GM18520 (cell line): ENCODE results near the gene ANKK1.

Source experiments
- ATAC-seq: cut with Tn5 transposase; IDR thresholded peaks from one replicate; pipeline ENCODE4 v1.9.1; 2021; ENCODE audit not compliant: unreplicated experiment

Gene ANKK1

DNA sequence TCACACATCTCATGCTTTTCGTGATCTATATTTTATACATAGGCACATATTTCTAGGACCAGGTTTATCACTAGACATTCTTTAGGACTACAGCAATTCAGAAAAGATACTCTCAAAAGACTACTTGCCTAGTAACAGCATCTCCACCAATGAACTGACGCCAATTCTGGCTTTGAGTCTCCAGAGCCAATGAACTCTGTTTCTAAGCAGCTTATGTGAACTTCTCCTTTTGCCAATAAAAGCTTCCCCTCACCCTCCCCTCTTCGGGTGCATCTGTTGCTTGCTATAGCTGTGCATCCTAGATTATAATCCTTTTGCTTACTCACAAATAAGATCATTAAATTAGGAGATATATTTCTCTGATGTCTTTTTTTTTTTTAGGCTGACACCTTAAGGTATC lies 11.4 kb upstream of the ANKK1 start:
- no peak for ATAC-seq

DNA sequence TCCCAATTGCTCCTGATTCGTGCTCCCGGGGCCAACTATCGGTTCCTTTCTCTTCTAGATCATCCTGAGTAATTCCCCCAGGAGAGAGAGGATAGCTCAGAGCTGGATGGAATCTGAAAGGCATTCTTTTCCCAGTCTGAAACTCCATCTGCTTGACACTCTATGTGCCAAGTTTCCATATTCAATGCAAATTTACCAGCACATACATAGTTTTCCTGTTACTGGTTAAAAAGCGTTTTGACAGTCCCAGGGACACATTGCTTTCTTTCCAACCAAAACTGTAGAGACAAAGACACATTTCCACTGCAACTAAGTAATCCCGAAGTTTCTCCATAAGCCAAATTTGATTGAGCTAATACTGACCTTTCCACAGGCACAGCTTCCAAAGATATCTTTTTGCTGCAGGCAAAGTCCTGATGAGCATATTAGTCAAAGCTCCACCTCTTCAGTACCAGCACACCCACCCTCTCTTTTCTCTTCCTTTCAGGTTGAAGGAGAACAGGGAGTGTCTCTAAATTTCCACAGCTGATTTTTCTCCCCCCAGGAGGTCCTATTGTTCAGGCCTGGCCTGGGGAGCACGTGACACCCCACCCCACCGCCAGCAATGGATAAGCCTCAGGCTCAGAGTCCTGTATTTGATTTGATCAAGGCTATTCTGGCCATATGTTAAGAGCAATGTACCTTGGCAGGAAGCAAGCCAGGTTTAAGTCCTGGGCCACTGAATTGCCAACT lies 9.7 kb upstream of the ANKK1 start:
- ATAC-seq, result no peak

DNA sequence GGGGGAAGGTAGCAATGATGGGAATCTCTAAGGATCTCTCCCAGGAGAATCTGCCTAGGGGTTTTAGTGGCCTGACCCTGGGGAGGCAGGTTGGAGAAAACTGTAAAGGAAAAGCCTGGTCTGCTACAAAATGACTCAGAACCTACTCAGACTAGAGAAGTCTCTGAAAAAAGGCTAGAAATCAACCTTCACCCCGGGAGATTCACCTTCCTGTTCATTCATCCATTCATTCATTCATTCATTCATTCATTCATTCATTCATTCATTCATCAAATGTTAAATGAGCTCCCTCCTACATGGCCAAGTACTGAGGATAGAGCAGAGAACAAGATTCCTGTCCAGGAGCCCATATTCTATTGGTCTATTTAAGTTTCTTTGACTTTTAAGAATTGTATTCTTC lies 8.9 kb upstream of the ANKK1 start:
- no peak for ATAC-seq

DNA sequence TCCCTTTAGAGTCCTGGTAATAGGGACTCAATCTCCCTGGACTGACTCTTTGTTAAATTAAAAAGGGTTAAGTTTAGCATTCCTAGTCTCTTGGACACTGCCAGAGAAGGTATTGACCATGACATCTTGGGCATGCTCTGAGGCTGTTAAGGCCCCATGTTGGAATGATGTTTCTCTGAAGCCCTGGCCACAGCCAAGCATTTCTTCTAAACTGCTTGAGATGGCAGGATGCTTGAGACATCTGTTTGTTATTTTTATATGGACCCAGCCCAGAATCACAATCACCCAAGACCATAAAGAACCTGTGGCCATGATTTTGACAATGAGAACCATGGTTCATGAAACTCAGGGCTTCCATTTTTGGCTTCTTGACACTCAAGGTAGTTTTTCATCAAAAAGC lies 5.5 kb upstream of the ANKK1 start:
- no peak for ATAC-seq

DNA sequence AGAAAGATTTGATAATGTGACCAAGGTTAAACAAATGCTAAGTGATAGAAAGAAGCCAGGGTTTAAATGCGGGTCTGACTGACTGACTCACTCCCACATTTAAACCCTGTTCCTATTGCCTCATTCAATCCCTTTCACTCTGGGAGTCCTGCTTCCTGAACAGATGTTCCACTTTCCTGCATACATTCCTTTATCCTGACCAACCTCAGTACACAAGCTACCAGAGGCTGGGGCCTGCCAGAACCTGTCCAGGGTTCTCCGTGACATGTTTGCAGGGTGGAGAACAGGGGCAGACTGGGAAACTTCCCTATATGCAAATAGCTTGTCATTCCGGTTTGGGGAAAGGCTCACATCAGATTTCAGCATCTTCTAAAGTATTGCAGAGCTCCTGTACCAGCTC lies 3.0 kb upstream of the ANKK1 start:
- ATAC-seq, result no peak

DNA sequence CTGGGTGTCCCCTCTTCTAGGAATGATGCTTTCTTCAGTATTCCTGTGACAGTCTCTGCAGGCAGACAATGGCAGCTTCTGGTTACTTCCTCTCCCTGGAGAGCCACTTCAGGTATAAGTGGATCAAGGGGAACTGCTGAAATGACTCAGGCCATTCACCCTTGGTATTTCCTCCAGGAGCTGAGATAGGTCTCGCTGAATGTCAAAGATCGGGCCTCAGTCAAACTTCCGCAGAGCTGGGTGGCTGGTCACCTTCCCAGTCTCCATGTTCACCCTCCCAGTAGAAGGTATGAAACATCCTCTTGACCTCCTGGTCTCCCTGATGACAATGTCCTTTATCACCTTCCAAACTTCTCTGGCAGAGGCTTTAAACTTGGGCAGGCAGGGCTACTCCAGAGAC lies 1.8 kb upstream of the ANKK1 start:
- no peak for ATAC-seq

DNA sequence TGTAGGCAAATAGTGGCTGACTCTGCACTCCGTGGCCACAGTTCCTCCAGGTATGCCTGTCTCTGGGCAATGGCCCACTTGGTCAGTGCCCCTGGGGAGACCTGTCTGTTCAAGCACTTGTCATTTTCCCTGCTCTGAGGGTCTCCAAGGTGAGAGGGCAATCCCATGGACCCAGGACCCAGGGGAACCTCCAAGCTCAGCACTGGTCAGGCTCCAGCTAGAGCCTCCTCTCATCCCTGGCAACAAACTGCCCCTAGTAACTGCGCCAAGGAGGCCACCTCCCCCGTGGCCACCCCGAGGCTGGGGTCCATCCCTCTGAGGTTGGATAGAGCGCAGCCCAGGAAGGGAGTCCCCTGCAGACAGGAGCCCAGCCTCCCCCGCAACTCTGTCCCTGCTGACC lies 713 bp upstream of the ANKK1 start:
- no peak for ATAC-seq

DNA sequence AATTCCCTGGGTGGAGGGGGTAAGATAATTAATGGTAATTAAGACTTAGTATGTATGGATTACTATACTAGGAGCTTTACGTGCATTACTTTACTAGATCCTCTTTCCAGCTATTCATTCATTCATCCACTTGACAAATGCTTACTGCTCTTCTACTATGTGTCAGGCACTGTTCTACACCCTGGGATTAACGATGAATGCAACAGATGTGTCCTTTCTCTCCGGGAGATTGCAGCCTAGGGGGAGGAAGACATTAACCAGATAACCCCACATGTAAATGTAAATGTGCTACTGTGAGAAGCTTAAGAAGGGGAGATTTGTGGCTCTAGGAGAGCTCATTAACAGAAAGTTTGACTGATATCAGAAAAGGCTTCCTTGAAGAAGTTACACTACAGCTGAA lies 1.7 kb downstream of the ANKK1 start:
- no peak for ATAC-seq

DNA sequence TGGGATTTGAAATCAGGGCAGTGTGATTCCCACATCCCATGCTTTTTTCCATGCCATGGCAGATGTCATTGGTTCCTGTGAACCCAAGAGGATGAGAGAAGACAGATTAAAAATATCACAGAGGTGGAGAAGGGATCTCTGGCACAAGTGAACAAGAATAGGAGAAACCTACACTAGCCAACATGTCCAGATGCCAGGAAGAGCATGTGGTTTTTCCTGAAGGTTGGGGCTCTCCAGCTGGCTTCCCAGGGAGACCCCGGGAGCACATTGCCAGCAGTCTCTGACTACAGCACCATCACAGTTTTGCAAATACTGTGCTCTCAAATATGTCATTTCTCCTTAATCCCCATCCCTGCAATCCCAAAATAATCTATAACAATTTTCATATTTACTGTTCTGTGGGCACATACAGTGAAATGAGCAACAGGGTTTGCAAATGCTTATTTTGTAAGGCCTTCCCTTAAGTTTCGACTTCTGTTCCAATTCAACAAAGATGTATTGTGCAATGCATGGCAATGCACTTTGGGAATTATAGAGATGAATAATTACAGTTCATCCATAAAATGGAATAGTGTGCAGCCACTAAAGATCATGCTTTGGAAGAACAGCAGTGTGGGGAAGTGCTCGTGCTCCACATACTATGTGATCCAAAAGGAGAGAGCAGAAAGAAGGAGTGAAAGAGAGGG lies 4.8 kb downstream of the ANKK1 start:
- ATAC-seq, result no peak

DNA sequence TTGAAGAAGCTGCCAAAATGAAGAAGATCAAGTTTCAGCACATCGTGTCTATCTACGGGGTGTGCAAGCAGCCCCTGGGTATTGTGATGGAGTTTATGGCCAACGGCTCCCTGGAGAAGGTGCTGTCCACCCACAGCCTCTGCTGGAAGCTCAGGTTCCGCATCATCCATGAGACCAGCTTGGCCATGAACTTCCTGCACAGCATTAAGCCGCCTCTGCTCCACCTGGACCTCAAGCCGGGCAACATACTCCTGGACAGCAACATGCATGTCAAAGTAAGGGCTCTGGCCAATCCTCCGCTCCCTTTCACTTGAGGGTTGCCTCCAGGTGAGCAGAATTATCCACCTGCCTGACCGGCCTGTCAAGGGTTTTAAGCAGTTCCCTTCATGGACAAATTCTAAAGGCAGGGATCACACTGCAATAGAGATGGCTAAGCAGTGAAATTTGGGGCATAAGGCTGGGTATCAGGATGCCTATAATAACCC lies 6.0 kb downstream of the ANKK1 start:
- ATAC-seq, result no peak

DNA sequence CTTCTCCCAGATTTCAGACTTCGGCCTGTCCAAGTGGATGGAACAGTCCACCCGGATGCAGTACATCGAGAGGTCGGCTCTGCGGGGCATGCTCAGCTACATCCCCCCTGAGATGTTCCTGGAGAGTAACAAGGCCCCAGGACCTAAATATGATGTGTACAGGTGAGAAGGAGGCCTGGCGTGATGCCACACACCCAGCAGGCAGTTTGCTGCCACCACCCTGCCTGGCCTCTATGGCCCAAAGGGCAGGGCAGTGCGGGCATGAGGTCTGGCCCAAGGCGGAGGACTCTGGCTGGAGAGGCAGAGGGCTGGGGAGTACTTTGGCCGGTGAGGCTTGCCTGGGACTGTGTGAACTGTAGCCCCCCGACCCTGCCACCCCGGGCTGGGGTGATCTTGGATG lies 7.3 kb downstream of the ANKK1 start:
- no peak for ATAC-seq

DNA sequence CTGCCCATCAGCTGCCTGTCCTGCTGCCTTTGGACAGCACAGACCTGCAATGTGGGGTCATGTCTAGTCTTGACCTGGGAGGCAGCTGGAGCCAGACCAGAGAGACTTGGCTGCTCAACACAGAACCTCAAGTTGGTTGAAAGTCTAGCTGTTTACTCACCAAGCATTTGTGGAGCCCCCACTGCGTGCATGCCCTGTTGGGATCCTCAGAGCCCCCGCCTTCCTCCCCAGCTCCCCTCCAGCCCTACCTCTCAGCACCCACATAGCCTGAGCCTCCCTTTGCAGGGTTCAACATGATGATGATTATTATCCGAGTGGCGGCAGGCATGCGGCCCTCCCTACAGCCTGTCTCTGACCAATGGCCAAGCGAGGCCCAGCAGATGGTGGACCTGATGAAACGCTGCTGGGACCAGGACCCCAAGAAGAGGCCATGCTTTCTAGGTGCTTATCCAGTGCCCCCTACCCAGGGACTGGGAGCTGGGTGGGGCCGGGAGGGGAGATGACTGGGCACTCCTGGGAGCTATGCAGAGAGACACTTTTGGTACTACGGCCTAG lies 8.3 kb downstream of the ANKK1 start:
- no peak for ATAC-seq

DNA sequence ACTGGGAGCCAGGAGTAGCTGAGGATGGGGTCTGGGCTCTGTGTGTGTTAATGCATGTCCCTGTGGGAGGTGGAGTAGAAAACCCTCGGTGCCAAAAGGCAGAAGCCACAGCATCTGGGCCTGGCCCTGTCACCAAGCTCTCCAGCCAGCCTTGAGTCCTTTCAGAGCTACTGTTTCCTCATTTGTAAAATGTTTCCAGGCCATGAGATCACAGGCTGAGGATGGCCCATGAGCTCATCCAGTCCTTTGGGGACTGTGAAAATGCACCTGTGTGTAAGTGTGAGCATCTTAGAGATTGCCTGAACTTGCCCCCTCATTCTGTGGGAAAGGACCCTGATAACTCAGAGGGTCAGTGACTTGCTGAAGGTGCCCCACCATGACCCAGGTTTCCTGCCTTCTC lies 9.1 kb downstream of the ANKK1 start:
- no peak for ATAC-seq

DNA sequence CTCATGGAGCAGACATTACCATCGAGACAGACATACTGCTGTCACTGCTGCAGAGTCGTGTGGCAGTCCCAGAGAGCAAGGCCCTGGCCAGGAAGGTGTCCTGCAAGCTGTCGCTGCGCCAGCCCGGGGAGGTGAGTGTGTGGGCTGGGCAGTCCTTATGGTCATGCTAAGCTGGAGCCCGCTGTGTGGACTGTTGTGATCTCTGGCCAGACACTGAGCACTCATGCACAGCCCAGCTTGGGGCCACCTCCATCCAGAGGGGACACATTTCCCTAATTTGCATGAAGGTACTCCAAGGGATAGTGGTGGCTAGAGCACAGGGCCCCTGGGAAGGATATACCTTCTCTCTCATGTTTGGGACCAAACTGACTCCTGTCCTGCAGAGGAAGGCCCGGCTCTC lies 9.6 kb downstream of the ANKK1 start:
- no peak for ATAC-seq

DNA sequence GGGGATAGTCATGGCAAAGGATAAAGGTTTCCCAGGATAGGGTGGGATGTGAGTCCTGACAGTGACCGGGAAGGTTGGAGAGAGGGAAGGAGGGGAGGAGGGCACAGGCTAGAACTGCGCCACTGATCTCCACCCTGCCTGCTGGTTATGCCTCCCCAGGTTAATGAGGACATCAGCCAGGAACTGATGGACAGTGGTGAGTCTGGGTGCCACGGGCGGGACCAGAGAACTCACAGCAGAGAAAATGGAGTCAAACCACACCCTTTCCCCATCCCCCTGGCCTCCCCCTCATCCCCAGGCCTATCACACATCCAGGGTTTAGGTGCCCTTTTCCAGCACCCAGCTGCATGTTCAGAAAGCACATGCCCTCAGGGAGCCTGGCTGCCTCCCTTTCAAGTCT lies 10.2 kb downstream of the ANKK1 start:
- no peak for ATAC-seq

DNA sequence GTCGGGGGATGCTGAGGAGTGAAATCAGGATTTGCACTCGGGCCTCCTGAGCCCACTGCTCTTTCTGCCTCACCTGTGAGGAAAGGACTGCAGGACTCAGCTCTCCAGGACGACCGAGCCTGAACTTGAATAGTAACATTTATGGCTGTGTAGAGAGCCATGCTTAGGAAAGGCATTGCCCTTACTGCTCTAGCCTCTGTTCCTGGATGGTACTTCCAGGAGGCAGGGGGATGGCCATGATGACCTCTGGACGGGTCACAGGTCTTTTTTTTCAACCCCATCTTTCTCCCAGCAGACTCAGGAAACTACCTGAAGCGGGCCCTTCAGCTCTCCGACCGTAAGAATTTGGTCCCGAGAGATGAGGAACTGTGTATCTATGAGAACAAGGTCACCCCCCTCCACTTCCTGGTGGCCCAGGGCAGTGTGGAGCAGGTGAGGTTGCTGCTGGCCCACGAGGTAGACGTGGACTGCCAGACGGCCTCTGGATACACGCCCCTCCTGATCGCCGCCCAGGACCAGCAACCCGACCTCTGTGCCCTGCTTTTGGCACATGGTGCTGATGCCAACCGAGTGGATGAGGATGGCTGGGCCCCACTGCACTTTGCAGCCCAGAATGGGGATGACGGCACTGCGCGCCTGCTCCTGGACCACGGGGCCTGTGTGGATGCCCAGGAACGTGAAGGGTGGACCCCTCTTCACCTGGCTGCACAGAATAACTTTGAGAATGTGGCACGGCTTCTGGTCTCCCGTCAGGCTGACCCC lies 11.3 kb downstream of the ANKK1 start:
- no peak for ATAC-seq

DNA sequence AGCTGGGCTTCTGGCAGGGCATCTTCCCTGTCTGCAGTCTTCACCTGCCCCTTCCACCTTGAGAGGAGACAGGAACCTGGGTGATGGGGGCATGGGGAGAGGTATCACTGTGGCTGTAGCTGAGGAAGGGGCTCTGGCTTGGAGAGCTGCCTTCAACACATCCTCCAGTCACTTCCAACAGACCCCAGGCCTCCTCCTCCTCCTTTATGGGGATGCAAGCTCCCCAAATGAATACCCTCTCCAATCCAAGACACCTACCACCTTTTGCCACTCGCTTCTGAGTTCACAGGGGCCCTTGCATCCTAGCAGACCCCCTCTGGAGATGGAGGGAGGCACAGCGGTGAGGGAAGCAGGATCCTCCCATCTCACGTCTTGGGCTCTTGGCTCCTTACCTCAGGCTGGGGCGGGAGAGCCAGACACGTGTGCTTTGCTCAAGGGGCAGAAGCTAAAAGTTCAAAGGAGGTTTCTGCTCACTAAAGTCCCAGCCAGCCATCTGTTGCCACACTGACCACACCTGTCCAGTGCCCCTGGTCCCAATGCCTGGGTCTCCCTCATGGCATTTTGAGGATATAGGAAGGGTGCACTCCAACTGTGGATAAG lies 13.2 kb downstream of the ANKK1 start:
- no peak for ATAC-seq

DNA sequence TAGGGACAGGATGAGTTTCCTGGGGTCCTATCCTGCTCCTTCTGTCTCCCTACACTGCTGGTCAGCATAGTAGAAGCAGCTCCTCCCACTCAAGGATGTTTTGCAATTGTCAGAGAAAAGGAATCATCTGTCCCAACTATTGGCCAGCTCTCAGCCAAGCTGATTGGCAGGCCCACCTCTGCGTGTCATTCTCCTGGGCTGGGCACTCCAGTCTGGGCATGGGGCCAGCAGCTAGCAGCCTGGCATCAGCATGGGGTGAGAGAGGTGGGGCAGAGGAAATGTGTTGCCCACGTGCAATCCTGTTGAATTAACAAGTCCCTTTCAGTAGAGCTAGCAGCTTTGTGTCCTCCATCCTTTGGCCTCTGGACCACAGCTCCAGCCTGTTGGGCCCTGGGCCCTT lies 14.1 kb downstream of the ANKK1 start:
- no peak for ATAC-seq

DNA sequence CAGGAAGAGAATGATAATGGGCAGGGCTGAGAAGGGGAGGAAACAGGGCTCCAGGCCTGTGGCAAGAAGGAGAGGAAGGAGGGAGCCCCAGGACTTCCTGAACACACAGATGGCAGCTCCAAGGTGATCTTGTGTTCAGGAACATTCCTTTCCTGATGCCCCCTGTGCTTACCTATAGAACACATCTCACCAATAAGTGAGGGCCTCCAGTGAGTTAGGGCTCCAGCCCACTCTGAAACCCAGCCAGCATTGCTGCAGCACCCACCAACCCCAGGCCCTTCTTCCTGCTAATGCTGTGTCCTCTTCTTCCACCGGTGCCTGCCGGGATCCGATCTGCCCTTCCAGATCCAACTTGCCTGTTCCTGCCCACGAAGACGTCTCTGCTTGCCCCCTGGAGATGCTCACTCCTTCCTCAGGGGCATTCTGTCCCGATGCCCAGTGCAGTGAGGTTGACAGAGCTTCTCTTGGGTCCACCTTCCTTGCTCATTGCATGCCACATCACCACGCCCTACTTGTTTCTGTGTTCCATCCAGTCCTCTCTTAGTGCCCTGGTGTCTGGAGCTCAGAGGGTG lies 17.4 kb downstream of the ANKK1 start:
- no peak for ATAC-seq

DNA sequence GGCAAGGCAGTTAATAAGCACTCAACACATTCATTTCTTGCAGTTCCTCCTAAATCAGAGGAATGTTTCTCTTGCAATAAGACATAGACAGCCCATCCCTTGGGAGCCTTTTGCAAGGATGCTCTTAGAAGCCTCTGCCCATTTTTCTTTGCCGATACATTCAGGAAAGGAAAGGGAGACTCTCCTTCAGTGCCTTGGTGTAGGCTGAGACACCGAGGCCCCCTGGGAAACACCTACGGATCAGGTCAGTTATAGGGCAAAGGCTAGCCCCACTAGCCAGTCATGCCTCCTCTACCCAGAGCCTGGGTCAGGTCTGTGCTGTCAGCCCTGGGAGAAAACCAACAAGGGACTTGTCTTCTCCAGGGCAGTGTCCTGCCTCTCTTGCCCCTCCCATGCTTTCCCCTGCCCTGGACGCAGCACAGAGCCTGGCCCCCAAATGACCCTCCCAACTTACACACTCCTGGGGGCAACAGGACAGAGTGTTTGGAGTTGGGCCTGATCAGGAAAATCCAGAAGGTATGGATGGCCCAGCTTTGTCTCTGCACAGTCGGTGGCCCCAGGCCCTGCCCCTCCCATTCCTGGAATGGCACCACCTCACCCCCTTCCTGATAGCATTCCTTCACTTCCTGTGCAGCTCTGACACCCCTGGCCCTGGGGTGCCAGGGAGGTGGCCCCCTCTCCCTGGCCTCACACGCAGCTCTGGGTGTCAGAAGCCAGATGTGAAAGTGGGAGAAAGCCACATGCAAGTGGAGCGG lies 18.3 kb downstream of the ANKK1 start:
- no peak for ATAC-seq
